Left ventricle myocardium inferior (tissue), 1 donor: Measurements from ENCODE around the gene AMDHD1. TPM values are rescaled to one million over a fixed set of nuclear protein-coding genes. Genes with fewer than 3 reads are reported as not detected.
A peak's percentile ranks its signal among the peaks of the same experiment; 100 is the strongest.

Experiments
- DNase-seq: peaks from one replicate; pipeline ENCODE4 v3.0.0-alpha.2; 2020
- H3K27ac ChIP-seq: fragments of 200-600 bp; replicated peaks from 2 replicates; pipeline ENCODE4 v1.8.0; 2021
- H3K27me3 ChIP-seq: fragments of 200-600 bp; 2 replicates; pipeline ENCODE4 v1.8.0; 2021; ENCODE audit warnings: low read depth
- H3K36me3 ChIP-seq: fragments of 200-600 bp; 2 replicates; pipeline ENCODE4 v1.8.0; 2021
- H3K4me1 ChIP-seq: fragments of 200-600 bp; 2 replicates; pipeline ENCODE4 v1.8.0; 2021
- H3K4me3 ChIP-seq: fragments of 200-600 bp; 2 replicates; pipeline ENCODE4 v1.8.0; 2021; ENCODE audit warnings: mild to moderate bottlenecking, moderate library complexity
- H3K9me3 ChIP-seq: fragments of 200-600 bp; replicated peaks from 2 replicates; pipeline ENCODE4 v1.8.0; 2021
- intact Hi-C: fragments of 100-400 bp; cut with micrococcal nuclease; formaldehyde crosslinking; loops from one replicate; pipeline ENCODE4 v1.11.0; 2022
- long read RNA-seq: library from polyadenylated mRNA; unstranded; transcript quantifications from one replicate; pipeline ENCODE4 v2.0.0, GENCODE V29; 2021
- total RNA-seq: library from RNA; stranded (reverse); fragmentation: NEBNext Ultra II Directional; extraction: Animal tissue kit (Norgen Biotek cat#: 25700); gene quantifications from one replicate; pipeline ENCODE4 v1.2.1, GENCODE V29; 2021
- TF ChIP-seq, protein P1 (sequence below): fragments of 200-600 bp; IDR thresholded peaks from 2 replicates; pipeline ENCODE4 v1.8.0; 2021; ENCODE audit warnings: antibody characterized with exemption, mild to moderate bottlenecking, borderline replicate concordance
- donor health status: DM: no; HTN: yes; CAD: no; lungs with severe emphysema.

The AMDHD1 gene, protein sequence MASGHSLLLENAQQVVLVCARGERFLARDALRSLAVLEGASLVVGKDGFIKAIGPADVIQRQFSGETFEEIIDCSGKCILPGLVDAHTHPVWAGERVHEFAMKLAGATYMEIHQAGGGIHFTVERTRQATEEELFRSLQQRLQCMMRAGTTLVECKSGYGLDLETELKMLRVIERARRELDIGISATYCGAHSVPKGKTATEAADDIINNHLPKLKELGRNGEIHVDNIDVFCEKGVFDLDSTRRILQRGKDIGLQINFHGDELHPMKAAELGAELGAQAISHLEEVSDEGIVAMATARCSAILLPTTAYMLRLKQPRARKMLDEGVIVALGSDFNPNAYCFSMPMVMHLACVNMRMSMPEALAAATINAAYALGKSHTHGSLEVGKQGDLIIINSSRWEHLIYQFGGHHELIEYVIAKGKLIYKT
- 0.47 TPM for total RNA-seq
- long read RNA-seq, result 0 reads

DNA sequence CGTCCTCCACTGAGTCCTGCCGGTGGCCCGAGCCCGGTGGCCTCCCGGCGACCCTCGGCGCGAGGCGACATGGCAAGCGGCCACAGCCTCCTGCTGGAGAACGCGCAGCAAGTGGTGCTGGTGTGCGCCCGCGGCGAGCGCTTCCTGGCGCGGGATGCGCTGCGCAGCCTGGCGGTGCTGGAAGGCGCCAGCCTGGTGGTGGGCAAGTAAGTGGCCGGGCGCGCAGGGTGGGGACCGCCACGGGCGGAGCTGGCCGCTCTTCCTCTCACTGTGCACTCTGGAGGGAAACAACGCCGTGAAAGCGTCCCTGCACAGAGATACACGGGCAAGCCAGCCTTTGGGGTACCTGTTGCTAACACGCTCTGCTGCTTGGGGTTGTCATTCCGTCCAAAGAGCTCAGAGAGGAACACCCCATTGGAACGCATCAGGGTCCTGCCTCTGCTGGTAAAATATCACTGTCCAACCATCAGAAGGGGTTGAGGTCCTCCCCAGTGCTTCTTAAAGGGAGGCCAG, at the start of gene AMDHD1:
Gene AMDHD1, plus strand, starts transcription at position 2 of the 513 bp plus-strand sequence. Its CDS starts 68 bp downstream, at position 70.
- peak within 1 kb of the TSS; percentile 85 for H3K4me3 ChIP-seq
- H3K9me3 ChIP-seq, result no peaks in the 10 kb centered on the region
- no peaks in the 10 kb centered on the region for H3K36me3 ChIP-seq
- peak; percentile 44 for DNase-seq
- peak within 1 kb of the TSS; percentile 81 for H3K27ac ChIP-seq
- H3K27me3 ChIP-seq, result no peaks in the 10 kb centered on the region
- TF ChIP-seq, protein P1, sequence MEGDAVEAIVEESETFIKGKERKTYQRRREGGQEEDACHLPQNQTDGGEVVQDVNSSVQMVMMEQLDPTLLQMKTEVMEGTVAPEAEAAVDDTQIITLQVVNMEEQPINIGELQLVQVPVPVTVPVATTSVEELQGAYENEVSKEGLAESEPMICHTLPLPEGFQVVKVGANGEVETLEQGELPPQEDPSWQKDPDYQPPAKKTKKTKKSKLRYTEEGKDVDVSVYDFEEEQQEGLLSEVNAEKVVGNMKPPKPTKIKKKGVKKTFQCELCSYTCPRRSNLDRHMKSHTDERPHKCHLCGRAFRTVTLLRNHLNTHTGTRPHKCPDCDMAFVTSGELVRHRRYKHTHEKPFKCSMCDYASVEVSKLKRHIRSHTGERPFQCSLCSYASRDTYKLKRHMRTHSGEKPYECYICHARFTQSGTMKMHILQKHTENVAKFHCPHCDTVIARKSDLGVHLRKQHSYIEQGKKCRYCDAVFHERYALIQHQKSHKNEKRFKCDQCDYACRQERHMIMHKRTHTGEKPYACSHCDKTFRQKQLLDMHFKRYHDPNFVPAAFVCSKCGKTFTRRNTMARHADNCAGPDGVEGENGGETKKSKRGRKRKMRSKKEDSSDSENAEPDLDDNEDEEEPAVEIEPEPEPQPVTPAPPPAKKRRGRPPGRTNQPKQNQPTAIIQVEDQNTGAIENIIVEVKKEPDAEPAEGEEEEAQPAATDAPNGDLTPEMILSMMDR, result peak; percentile 55
- peaks cover 21% of the 10 kb centered on the region for H3K4me1 ChIP-seq
- intact Hi-C loops, result no loop called here

- no peaks in the 10 kb centered on the region for H3K27me3 ChIP-seq
- intact Hi-C loops, result no loop called here
- no peak for DNase-seq
- H3K4me3 ChIP-seq, result no peak overlapping the region
- H3K4me1 ChIP-seq, result no peaks in the 10 kb centered on the region
- H3K27ac ChIP-seq, result no peak overlapping the region
- H3K36me3 ChIP-seq, result no peaks in the 10 kb centered on the region
- TF ChIP-seq, protein P1, result no peak
- H3K9me3 ChIP-seq, result no peaks in the 10 kb centered on the region
Measured at GRCh38 chr12:95896846-95897245, 46.3 kb upstream of the AMDHD1 start.

DNA sequence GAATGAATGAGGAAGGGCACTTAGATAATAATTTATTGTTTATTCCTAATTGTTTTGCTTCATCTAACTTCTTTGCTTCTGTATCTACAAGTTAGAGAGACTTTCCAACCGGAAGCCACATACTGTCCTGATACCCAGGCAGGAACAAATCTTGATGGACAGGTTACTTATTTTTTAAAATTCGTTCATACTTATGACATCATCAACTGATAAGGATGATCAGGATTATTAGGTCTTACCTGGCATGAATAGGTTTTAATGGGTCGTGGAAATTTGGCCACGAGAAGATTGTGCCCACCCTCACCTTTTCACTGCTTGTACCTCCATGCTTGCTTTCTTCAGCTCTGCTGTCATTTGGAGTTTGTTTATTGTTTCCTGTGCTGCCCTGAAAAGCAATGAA, 45.0 kb upstream of the AMDHD1 start:
- Histone ChIP-seq H3K9me3 (peaks cover 10% of the 10 kb centered on the region), H3K4me1 (no peaks in the 10 kb centered on the region), H3K4me3 (no peak overlapping the region), H3K36me3 (no peaks in the 10 kb centered on the region), H3K27ac (no peak overlapping the region), H3K27me3 (no peaks in the 10 kb centered on the region)
- TF ChIP-seq, protein P1, result no peak
- intact Hi-C loops, result no loop called here
- DNase-seq, result no peak

GRCh38 chr12:95908573-95908972, 34.6 kb upstream of the AMDHD1 start:
- Histone ChIP-seq H3K27me3 (peaks cover 11% of the 10 kb centered on the region), H3K9me3 (peaks cover 19% of the 10 kb centered on the region), H3K36me3 (no peaks in the 10 kb centered on the region), H3K27ac (no peak overlapping the region), H3K4me3 (no peak overlapping the region), H3K4me1 (no peaks in the 10 kb centered on the region)
- DNase-seq, result no peak
- TF ChIP-seq, protein P1, result no peak
- intact Hi-C loops, result no loop called here

- H3K36me3 ChIP-seq, result no peaks in the 10 kb centered on the region
- TF ChIP-seq, protein P1, result no peak
- H3K27ac ChIP-seq, result no peak overlapping the region
- peaks cover 5% of the 10 kb centered on the region for H3K27me3 ChIP-seq
- DNase-seq, result no peak
- H3K9me3 ChIP-seq, result peaks cover 16% of the 10 kb centered on the region
- intact Hi-C loops, result no loop called here
- H3K4me3 ChIP-seq, result no peak overlapping the region
- no peaks in the 10 kb centered on the region for H3K4me1 ChIP-seq
Measured at GRCh38 chr12:95909871-95910270, 33.3 kb upstream of the AMDHD1 start.
